Measurements from ENCODE around the gene NSUN4.
"Not testable (repeated sequence)": the region's sequence is repeated elsewhere in the genome, so short reads cannot be mapped to it uniquely, and the experiment has no call there.

The NSUN4 gene

GRCh38 chr1:46325285-46326076, 15.1 kb upstream of the NSUN4 start:
- not testable (repeated sequence) for DNase-seq

DNA sequence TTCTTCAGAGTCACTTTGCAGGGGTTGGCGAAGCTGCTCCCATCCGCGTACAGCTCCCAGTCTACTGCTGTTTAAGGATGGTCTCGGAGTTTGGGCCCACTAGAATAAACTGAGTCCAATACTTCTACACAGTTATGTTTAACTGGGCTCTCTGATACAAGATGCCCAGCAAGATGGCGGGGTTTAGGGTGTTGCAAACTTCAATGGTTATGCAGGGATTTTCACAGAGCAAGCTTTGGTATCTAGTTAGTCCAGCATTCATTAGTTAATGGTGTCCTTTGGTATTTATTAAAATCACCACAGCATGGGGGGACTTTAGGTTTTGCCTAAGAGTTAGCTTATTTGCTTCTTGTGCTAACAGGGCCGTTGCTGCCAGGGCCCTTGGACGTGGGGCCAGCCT, 12.4 kb upstream of the NSUN4 start:
- not testable (repeated sequence) for DNase-seq

GRCh38 chr1:46329807-46330206, 10.8 kb upstream of the NSUN4 start:
- DNase-seq: not testable (repeated sequence)

DNA sequence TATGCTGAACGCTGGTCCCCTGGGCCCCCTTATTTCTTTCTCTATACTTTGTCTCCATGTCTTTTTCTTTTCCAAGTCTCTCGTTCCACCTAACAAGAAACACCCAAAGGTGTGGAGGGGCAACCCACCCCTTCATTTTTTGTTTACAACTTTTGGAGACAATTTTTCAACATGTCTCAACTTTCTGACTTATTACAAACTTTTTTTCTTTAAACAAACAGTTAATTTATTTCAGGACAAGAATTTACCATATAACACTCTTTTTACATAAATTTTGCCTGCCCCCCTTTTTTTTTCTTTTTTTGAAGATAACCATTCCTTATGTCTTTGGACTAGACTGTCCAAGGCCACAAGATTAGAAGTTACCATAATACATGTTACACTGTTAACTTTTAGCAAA, 10.2 kb upstream of the NSUN4 start:
- not testable (repeated sequence) for DNase-seq

DNA sequence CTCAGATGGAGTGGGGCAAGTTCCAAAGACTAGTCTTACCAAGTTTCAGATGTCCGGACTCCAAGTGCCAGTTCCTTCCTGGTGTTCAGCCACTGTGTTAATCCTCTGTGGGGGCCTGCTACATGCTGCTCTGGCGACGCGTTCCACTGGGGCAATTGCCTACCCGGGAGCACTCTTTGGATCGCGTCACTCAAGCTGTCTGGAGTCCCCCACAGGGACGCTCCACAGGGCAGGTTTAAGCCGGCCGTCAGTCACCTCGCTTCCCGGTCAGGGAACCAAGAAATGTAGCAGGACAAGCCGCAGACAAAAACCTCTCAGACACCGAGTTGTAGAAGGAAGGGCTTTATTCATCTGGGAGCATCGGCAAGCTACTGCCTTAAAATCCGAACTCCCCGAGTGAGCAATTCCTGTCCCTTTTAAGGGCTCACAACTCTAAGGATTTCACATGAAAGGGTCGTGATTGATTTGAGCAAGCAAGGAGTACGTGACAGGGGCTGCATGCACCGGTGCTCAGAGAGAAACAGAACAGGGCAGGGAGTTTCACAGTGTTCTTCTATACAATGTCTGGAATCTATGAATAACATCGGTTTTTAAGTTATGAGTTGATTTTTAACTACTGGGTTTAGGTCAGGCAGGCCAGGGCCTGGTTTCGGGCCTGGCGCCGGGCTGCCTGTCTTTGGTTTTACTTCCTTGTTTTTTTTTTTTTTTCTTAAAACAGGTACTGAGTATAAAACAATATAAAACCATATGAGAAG, 8.6 kb upstream of the NSUN4 start:
- DNase-seq: not testable (repeated sequence)

GRCh38 chr1:46333300-46334029, 7.1 kb upstream of the NSUN4 start:
- no peak for DNase-seq

- no peak for DNase-seq
These were observed 6.6 kb upstream of the NSUN4 start for GRCh38 chr1:46334030-46334384.

GRCh38 chr1:46335081-46335480, 5.5 kb upstream of the NSUN4 start:
- DNase-seq: no peak

- not testable (repeated sequence) for DNase-seq
These were observed 3.2 kb upstream of the NSUN4 start for GRCh38 chr1:46337409-46337808.

- peak in 1 of 58 donors; percentile 31 for DNase-seq
These were observed 846 bp downstream of the NSUN4 start for GRCh38 chr1:46341222-46342083.

DNA sequence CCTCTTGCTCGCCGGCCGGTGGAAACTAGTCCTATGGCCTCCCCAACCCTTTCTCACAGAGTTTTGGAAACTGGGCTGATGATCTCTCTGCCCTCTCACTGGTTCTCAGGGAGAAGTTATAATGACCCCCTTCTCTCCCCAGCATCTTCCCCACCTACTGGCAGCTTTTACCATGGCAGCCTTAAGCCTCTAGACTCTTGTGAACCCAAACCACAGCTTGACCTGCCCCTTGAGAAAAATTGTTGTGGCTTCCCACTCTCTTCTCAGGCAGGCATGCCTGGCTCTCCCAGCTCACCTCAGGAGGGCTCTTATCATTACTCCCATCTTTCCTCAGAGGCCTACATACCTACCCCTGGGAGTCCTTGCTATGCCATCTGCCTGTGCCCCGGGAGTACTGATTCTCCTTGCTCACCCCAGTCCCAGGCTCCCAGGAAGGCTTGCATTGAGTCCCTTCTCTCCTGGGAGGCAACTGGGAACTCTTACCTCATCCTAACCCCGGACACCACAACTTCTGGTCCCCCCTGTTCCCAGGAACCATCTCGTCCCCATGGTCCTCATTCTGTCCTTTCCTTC, 1.6 kb downstream of the NSUN4 start:
- DNase-seq: no peak

GRCh38 chr1:46342677-46343350, 2.2 kb downstream of the NSUN4 start:
- DNase-seq: no peak

DNA sequence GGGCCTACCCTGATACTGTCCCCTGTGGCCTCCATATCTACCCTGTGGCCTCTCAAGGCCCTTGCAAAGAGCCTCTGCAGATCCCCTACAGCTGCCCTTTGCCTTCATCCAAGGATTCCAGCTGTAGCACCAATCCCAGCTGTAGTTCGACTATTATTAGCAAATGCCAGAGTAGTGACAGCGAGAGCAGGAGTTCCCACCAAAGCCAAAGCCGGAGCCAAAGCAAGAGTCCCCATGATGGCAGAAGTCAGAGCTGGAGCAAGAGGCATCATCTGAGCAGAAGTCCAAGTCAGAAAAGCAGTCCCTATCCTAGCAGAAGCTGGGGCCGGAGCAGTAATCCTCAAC, 2.7 kb downstream of the NSUN4 start:
- no peak for DNase-seq

GRCh38 chr1:46343705-46344104, 3.1 kb downstream of the NSUN4 start:
- DNase-seq: no peak

DNA sequence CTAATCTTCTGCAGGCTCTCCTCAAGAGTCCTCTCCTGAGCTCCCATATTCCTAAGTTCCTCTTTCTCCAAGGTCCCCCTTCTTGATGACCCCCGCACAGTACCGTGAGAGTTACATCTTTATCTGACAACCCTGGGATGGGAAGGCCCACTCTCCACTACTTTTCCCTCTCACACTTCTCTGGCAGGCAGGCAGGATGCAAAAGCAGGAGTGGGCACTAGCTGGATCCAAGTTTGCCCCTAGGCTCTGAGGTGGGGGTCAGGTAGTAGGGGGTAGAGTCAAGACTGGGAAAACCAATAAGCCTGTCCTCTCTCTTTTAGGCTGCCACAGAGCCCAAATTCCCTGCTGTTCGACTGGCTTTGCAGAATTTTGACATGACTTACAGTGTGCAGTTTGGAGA, 3.9 kb downstream of the NSUN4 start:
- DNase-seq: no peak

GRCh38 chr1:46345281-46345680, 4.7 kb downstream of the NSUN4 start:
- DNase-seq: no peak

- no peak for DNase-seq
These were observed 11.8 kb downstream of the NSUN4 start for GRCh38 chr1:46352363-46352762.

- DNase-seq: not testable (repeated sequence)
These were observed 15.3 kb downstream of the NSUN4 start for GRCh38 chr1:46355920-46356319.

DNA sequence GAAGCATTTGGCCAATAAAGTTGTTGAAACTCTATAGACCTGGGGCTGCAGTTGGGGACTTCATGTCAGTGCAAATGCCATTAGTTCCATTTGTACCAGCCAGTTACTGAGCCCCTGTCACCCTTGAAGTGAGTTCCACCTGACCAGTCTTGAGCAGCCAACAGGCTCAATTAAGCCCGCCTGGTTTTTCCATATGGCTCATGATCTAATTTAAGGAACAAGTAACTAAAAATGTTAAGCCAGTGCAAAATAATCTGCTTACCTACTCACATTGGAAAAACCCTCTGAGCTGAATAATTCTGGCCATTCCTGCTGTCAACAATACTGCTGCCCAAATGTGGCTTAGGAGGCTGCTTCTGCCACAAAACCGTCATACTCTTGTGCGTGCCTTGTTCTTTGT, 21.6 kb downstream of the NSUN4 start:
- peak in 1 of 58 donors; percentile 7 for DNase-seq

DNA sequence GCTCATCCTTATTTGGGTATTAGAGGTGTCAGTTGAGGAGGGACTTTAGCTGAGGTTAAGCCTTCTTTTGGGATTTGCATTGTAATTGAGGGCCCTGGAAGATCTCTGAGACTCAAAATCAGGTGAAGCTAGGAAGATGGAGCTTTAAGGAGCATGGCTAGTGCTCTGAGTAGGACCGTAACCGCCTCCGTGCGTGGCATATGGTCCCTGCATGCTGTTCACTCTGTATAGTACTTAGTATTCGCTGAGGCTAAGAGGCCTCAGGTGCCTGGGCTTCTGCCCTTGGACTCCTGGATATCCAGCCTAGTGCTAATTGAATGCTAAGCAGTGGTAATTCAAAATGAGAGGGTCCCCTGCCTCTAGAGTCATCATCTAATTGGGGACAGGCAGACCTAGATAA, 22.5 kb downstream of the NSUN4 start:
- no peak for DNase-seq
